HG02610 (cell line): ENCODE measurements around the gene MAML1.
"Not testable (repeated sequence)": the region's sequence is repeated elsewhere in the genome, so short reads cannot be mapped to it uniquely, and the experiment has no call there.

ENCODE experiments used
- ATAC-seq: cut with Tn5 transposase; IDR thresholded peaks from one replicate; pipeline ENCODE4 v1.9.1; 2021; ENCODE audit warnings: mild to moderate bottlenecking, moderate library complexity; ENCODE audit not compliant: unreplicated experiment

MAML1 gene

GRCh38 chr5:179732412-179732917 lies at the start of gene MAML1:
TSS of gene MAML1 (plus strand) at chr5:179732822. CDS start at chr5:179733113, 291 bp downstream.
- ATAC-seq, result peak; percentile 95

GRCh38 chr5:179689212-179689611 lies 43.4 kb upstream of the MAML1 start:
- ATAC-seq, result not testable (repeated sequence)

GRCh38 chr5:179694561-179694960 lies 38.1 kb upstream of the MAML1 start:
- ATAC-seq, result no peak

GRCh38 chr5:179696603-179697002 lies 36.0 kb upstream of the MAML1 start:
- no peak for ATAC-seq

GRCh38 chr5:179697108-179697507 lies 35.5 kb upstream of the MAML1 start:
- ATAC-seq, result no peak

GRCh38 chr5:179697543-179697942 lies 35.1 kb upstream of the MAML1 start:
- ATAC-seq, result not testable (repeated sequence)

GRCh38 chr5:179697993-179698934 lies 34.4 kb upstream of the MAML1 start:
- peak; percentile 89 for ATAC-seq

GRCh38 chr5:179698935-179699615 lies 33.5 kb upstream of the MAML1 start, which contains the start of gene CANX:
TSS of gene CANX (plus strand) at chr5:179698967. CDS start at chr5:179705682, 6,715 bp downstream.
- peak; percentile 5 for ATAC-seq

- ATAC-seq, result peak; percentile 38
These were observed 32.9 kb upstream of the MAML1 start for GRCh38 chr5:179699616-179700237.

- ATAC-seq, result no peak
These were observed 32.2 kb upstream of the MAML1 start for GRCh38 chr5:179700401-179700918.

GRCh38 chr5:179716286-179716685 lies 16.3 kb upstream of the MAML1 start:
- no peak for ATAC-seq

GRCh38 chr5:179720222-179720621 lies 12.4 kb upstream of the MAML1 start:
- ATAC-seq, result no peak

- ATAC-seq, result no peak
These were observed 8.5 kb upstream of the MAML1 start for GRCh38 chr5:179724163-179724562.

- ATAC-seq, result no peak
These were observed 5.5 kb upstream of the MAML1 start for GRCh38 chr5:179727106-179727505.

GRCh38 chr5:179729303-179729702 lies 3.3 kb upstream of the MAML1 start:
- no peak for ATAC-seq

GRCh38 chr5:179729727-179730126 lies 2.9 kb upstream of the MAML1 start:
- no peak for ATAC-seq

- ATAC-seq, result no peak
These were observed 2.3 kb upstream of the MAML1 start for GRCh38 chr5:179730356-179730755.

GRCh38 chr5:179730852-179731251 lies 1.8 kb upstream of the MAML1 start:
- ATAC-seq, result no peak

GRCh38 chr5:179731791-179732411 lies 721 bp upstream of the MAML1 start:
- ATAC-seq, result peak; percentile 24
